Heart left ventricle (tissue), 16 donors: ENCODE data around the gene FHOD1. TPM values are rescaled to one million over a fixed set of nuclear protein-coding genes. Genes with fewer than 3 reads are reported as not detected.
A peak's percentile ranks its signal among the peaks of the same experiment; 100 is the strongest.

Experiments
- ATAC-seq, 4 donors: fragments of 200-7000 bp; cut with Tn5 transposase; one replicate each; pipeline ENCODE4 v1.9.1; 2020 to 2022; ENCODE audit warnings: moderate library complexity in 4 of 4, mild to moderate bottlenecking in 3 of 4, moderate number of reproducible peaks in 1 of 4
- DNase-seq, 5 donors: peaks; one replicate each; pipeline ENCODE4 v3.0.0-alpha.2; 2020
- H3K27ac ChIP-seq, 12 donors: fragments of 200-600 bp; sonication (generic) in 4 of 12; one replicate each; pipeline versions ENCODE4 v1.5.0 to v1.8.0; 2016 to 2022; ENCODE audit warnings: mild to moderate bottlenecking in 2 of 12
- H3K27me3 ChIP-seq, 9 donors: fragments of 200-600 bp; sonication (generic) in 2 of 9; one replicate each; pipeline versions ENCODE4 v1.5.1 to v1.8.0; 2016 to 2022; ENCODE audit warnings: mild to moderate bottlenecking in 3 of 9
- H3K36me3 ChIP-seq, 9 donors: fragments of 200-600 bp; sonication (generic) in 2 of 9; one replicate each; pipeline versions ENCODE4 v1.5.0 to v1.8.0; 2018 to 2022; ENCODE audit warnings: mild to moderate bottlenecking in 2 of 9
- H3K4me1 ChIP-seq, 12 donors: fragments of 200-600 bp; sonication (generic) in 4 of 12; one replicate each; pipeline versions ENCODE4 v1.5.0 to v1.8.0; 2016 to 2022; ENCODE audit warnings: mild to moderate bottlenecking in 3 of 12
- H3K4me3 ChIP-seq, 12 donors: fragments of 200-600 bp; sonication (generic) in 4 of 12; one replicate each; pipeline versions ENCODE4 v1.5.0 to v1.8.0; 2017 to 2022; ENCODE audit warnings: mild to moderate bottlenecking in 9 of 12, moderate library complexity in 4 of 12
- H3K9me3 ChIP-seq, 12 donors: fragments of 200-600 bp; sonication (generic) in 4 of 12; one replicate each; pipeline versions ENCODE4 v1.5.0 to v1.8.0; 2016 to 2022; ENCODE audit warnings: mild to moderate bottlenecking in 1 of 12
- CTCF ChIP-seq, 12 donors: fragments of 200-600 bp; sonication (generic) in 4 of 12; IDR thresholded peaks; one replicate each; pipeline versions ENCODE4 v1.5.0 to v1.8.0; 2018 to 2022; ENCODE audit warnings: antibody characterized with exemption in 12 of 12, mild to moderate bottlenecking in 5 of 12
- POLR2A ChIP-seq, 2 donors: fragments of 450-650 bp; IDR thresholded peaks; one replicate each; pipeline ENCODE4 v1.6.1; 2017; ENCODE audit warnings: antibody characterized with exemption in 2 of 2, mild to moderate bottlenecking in 2 of 2, moderate library complexity in 2 of 2
- WGBS, 4 donors: extraction: QIAGEN DNeasy Blood & Tissue Kit in 2 of 4; methylation state at CpG; one replicate each; pipeline versions ENCODE4 v1.1.5 to v1.1.7; 2013 to 2018; 5-methylcytosine and 5-hydroxymethylcytosine counted together
- intact Hi-C, 10 donors: fragments of 100-400 bp; cut with DNase I; formaldehyde crosslinking; loops; one replicate each; pipeline versions ENCODE4 v1.11.1 to v1.14.2; 2022
- polyA plus RNA-seq, 2 donors: library from polyadenylated mRNA; stranded (reverse); fragments of 200-250 nt; gene quantifications; one replicate each; pipeline ENCODE4 v1.2.3, GENCODE V29; 2013
- total RNA-seq, 9 donors: library from RNA; depleted of rRNA in 2 of 9; stranded (reverse); fragments of >200 nt in 2 of 9; fragmentation: NEBNext Ultra II Directional in 3 of 9; extraction: Animal tissue kit (Norgen Biotek cat#: 25700) in 3 of 9; gene quantifications; one replicate each; pipeline versions ENCODE4 v1.1.0 to v1.2.4, GENCODE V29; 2016 to 2023
- donor health status: ischemic (EF 13 %, LVEDD 7.1; RV severe dilation, severe dysfunction).
- donor health status: healthy with polysubstance abuse.
- donor health status: DM: no; HTN: yes; CAD: no.
- donor health status: DM: no; HTN: no; CAD: no.
- donor health status: ischemic (EF 25% LVEDD 6.9; RV normal size, moderate dysfunction).
- donor health status: ischemic (EF 25% LVEDD 5.7; RV mildly dilated, moderate dysfunction).
- donor health status: healthy.
- donor health status: DM: yes; HTN: yes; CAD: no.
- donor health status: ischemic (EF 35%, LVEDD 5.7; RV mildly dilated, moderate dysfunction).
- donor health status: nonischemic (EF 11% LVEDD 7.7; RV severe dilation, severe dysfunction).
- donor health status: DM: yes; HTN: yes; CAD: no.
- donor health status: PGD.
- donor health status: ischemic (EF 29% LVEDD 5.4; RV normal size, mild dysfunction).
- donor health status: nonischemic (EF 23%, LVEDD 6.1; RV moderate dilation, normal function).

Gene FHOD1
- total and polyA plus RNA-seq, 11 donors, result 9.6 to 30.3 (median 18.0) TPM

DNA sequence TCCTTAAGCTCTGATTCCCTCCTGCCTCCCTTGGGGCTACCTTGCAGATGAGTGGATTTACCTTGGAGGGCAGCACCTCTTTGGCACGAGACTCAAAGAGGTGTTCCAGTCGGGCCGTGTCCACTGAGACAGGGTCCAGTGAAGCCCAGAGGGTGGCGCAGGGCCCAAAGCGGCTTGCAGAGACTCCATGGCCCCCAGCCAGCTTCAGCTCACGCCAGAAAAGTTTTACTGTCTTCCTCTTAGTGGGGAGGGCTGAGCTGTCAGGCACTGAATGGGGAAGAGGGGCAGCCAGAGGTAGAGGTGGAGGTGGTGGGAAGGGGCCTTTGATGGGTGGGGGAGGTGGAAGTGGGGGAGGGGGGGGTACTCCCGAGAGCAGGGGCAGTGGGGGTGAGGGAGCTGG is 13.7 kb downstream of the FHOD1 start:
- no peak overlapping the region for H3K4me3 ChIP-seq
- 60 to 78% (median 75%) methylated on average over 5 to 7 of the region's 7 CpGs for WGBS, 4 donors
- H3K4me1 ChIP-seq, result peaks cover 0 to under 1% (median 0%) of the 10 kb centered on the region in 12 donors
- no peaks in the 10 kb centered on the region for H3K9me3 ChIP-seq
- TF ChIP-seq POLR2A (IDR thresholded peaks at IDR 0.05), result no peak
- TF ChIP-seq CTCF (IDR thresholded peaks at IDR 0.05), result no peak
- H3K36me3 ChIP-seq, result peaks cover 0 to 100% (median 97%) of the 10 kb centered on the region in 9 donors
- no peak overlapping the region for H3K27ac ChIP-seq
- ATAC-seq (no peak), DNase-seq (peak in 3 of 5 donors; percentile 18 to 28 (median 22))
- intact Hi-C loops, result loop anchor here in 1 of 10 donors (10.0 kb wide), 1 partner anchor 791 kb away; the partner anchor contains the start of genes DDX28 and DUS2
- no peaks in the 10 kb centered on the region for H3K27me3 ChIP-seq

DNA sequence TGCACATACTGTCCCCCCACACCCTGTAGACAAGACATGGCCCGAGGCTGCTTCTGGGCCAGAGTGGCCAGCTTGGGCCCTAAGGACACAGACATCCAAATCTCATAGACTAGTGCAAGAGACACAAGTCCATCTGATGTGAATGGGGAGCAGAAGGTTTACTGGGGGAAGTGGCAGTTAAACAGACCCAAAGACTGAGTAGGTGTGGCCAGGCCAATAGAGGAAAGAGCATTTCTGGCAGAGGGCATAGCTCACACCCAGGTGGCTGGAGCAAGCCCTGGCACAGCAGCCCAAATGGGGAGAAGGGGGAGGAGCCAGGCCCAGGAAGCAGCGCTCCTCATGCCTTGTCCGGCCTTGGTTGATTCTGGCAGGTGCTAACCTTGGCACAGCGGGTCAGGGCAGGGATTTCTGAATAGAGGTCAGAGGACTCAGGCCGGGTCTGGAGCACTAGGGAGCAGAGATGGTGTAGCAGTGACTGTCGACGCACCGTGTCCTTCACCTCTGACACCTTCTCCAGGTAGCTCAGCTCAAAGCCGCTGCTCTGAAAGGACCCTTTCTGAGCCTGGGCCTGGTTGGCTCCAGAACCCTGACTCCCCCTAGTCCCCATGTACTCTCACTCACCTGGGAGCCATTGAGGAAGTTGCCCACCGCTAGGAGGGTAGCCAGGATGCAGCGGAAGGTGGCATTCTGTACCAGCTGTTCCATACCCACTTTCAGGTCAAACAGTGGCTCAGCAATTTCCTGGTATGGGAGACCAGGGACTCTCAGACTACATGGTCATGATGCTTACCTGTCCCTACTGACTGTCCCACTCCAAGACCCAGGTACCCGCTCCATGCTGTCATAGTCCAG is 16.2 kb downstream of the FHOD1 start:
- H3K36me3 ChIP-seq, result peaks cover 0 to 81% (median 78%) of the 10 kb centered on the region in 9 donors
- no peaks in the 10 kb centered on the region for H3K27me3 ChIP-seq
- TF ChIP-seq CTCF (IDR thresholded peaks at IDR 0.05) (no peak), POLR2A (IDR thresholded peaks at IDR 0.05) (no peak)
- DNase-seq (peak in 3 of 5 donors; percentile 14 to 46 (median 19)), ATAC-seq (no peak)
- 87 to 96% (median 89%) methylated on average over 8 to 12 of the region's 12 CpGs for WGBS, 4 donors
- peaks cover 2 to 18% (median 12%) of the 10 kb centered on the region in 12 donors for H3K4me1 ChIP-seq
- intact Hi-C loops, result loop anchor here in 1 of 10 donors (10.0 kb wide), 1 partner anchor 794 kb away; the partner anchor contains the start of genes DDX28 and DUS2
- H3K9me3 ChIP-seq, result no peaks in the 10 kb centered on the region
- no peak overlapping the region for H3K27ac ChIP-seq
- H3K4me3 ChIP-seq, result no peak overlapping the region

GRCh38 chr16:67229906-67230808 is 17.1 kb downstream of the FHOD1 start:
- peaks cover 2 to 22% (median 16%) of the 10 kb centered on the region in 12 donors for H3K4me1 ChIP-seq
- no peaks in the 10 kb centered on the region for H3K9me3 ChIP-seq
- no peak overlapping the region for H3K27ac ChIP-seq
- H3K36me3 ChIP-seq, result peaks cover 0 to 73% (median 69%) of the 10 kb centered on the region in 9 donors
- TF ChIP-seq POLR2A (IDR thresholded peaks at IDR 0.05), result no peak
- TF ChIP-seq CTCF (IDR thresholded peaks at IDR 0.05), result no peak
- H3K27me3 ChIP-seq, result no peaks in the 10 kb centered on the region
- intact Hi-C loops, result loop anchor here in 5 of 10 donors (5.0 to 10.0 kb wide), 2 partner anchors 38 to 795 kb away; partner anchors contain the start of genes E2F4 (in 4 of the 5), EXOC3L1 (in 4 of the 5), DDX28 (in 1 of the 5) and DUS2 (in 1 of the 5)
- no peak overlapping the region for H3K4me3 ChIP-seq
- 90 to 94% (median 92%) methylated on average over 22 to 32 of the region's 32 CpGs for WGBS, 4 donors
- DNase-seq (peak in 3 of 5 donors; percentile 24 to 50 (median 27)), ATAC-seq (no peak)
